ENCODE results near the gene ABLIM2. TPM values are rescaled to one million over a fixed set of nuclear protein-coding genes. Genes with fewer than 3 reads are reported as not detected.

The ABLIM2 gene
- total RNA-seq, 2 experiments from 2014 or later, result 0.13 TPM; not detected in 1

DNA sequence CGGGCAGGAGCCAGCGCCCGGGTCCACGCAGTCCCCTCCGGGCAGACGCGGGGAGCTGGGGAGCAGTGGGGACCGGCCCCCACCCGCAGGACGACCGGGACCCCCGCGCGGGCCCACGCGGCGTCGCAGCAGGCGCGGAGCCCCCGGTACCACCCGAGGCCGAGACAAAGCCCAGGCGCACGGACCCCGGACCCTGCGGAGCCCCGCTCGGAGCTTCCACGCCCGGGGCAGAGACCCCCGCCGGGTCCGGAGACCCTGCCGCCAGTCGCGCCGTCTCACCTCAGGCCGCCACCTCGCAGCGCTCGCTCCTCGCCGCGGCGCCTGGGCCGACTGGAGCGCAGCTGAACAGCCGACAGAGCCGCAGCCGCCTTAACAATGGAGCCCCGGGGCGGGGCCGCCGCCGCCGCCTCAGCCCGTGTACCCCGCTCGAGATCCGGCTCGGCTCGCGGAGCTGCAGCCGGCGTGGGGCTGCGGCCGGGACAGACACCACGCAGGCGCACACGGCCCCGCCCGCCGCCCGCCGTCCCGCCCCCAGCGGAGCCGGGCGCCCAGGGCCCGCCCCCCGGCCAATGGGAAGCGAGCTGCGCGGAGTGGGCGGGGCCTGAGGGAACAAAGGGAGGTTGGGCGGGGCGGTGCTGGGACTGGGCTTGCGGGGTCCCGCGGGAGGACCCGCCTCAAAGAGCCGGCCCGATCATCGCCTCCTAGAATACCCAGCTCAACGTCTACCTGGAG, 219.1 kb downstream of the ABLIM2 start, which contains the start of gene AFAP1:
Gene AFAP1 (minus strand): TSS at position 485 of the 732 bp plus-strand sequence. CDS start 67,783 bp downstream, outside the sequence.
- CTCF ChIA-PET, result interaction anchor here (0.7 to 1.2 kb wide), 2 partner anchors 63 to 135 kb away, joined by 3 to 5 read pairs; no protein-coding TSS in a partner anchor
- Mint-ChIP-seq H3K4me1 (peaks cover 13% of the 10 kb centered on the region), H3K27me3 (peaks cover 16% of the 10 kb centered on the region), H3K4me3 (peak within 1 kb of the TSS; percentile 55), H3K27ac (no peak within 1 kb of the TSS), H3K36me3 (ENCODE audit: low read depth) (no peaks in the 10 kb centered on the region), H3K9me3 (no peaks in the 10 kb centered on the region)
- peak; percentile 90 for DNase-seq
- POLR2A ChIA-PET, result interaction anchor here (0.7 to 3.3 kb wide), 12 partner anchors 8 to 112 kb away, joined by 3 to 16 read pairs (median 4); no protein-coding TSS in a partner anchor

DNA sequence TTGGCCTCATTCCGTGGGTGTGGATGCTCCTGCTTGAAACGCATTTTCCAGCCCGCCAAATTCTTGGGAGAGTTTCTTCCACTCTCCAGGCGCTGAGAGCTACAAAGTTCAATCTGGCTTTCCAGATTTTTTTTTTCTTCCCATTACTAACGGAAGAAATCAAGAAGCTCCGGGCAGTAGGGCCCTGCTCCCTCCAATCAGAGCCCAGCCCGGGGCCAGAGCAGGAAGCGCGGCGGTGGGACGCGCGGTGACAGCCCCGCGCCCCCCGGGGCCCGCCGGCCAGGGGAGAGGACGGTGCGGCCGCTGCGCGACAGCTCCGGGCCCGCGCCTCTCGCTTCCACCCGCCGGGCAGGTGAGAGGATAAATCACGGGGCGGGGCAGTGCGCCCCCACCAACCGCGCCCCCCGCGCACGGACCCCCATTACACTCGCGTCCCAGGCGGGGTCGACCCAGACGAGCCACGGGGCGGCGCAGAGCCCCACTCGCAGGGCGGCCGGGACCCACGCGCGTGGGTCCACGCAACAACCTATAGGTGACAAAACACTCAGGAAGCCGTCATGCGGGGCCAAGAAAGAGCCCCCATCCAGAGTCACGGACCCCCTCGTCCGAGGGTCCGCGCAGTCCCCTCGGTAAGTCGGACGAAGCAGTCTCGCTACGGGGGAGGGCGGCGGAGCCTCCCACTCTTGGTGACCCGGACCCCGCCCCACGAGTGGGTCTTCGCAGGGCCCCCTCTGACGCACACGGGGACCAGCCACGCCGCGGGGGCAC, 219.8 kb downstream of the ABLIM2 start:
- no peak for DNase-seq
- Mint-ChIP-seq H3K36me3 (ENCODE audit: low read depth) (no peaks in the 10 kb centered on the region), H3K9me3 (no peaks in the 10 kb centered on the region)

DNA sequence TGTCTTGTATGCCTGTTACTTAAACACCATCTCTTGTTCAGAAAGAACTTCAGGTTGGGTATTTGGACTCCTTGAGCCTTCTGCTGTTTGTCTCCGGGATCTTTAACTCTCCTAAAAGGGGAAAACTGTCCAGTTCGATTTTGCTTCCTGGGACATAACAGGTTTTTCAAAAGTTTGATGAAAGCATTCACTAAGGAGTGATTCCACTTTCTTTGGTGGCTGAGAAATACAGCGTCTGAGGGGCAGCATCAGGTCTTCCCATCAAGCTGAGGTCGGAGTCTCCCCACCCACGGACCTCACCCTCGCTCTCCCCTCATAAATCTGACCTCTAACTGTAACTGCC, 220.4 kb downstream of the ABLIM2 start:
- Mint-ChIP-seq H3K4me3 (peak overlapping the region; percentile 73), H3K4me1 (peaks cover 13% of the 10 kb centered on the region), H3K27ac (peak overlapping the region; percentile 26), H3K9me3 (no peaks in the 10 kb centered on the region), H3K36me3 (ENCODE audit: low read depth) (no peaks in the 10 kb centered on the region), H3K27me3 (peaks cover 16% of the 10 kb centered on the region)
- ChIA-PET POLR2A (interaction anchor here (0.7 to 3.3 kb wide), 7 partner anchors 14 to 134 kb away, joined by 3 to 16 read pairs (median 5); no protein-coding TSS in a partner anchor), CTCF (interaction anchor here (0.7 to 1.1 kb wide), 4 partner anchors 10 to 134 kb away, joined by 3 to 4 read pairs (median 3); no protein-coding TSS in a partner anchor)
- no peak for DNase-seq

More for the DNA sequence above, 219.8 kb downstream of the ABLIM2 start:
- Mint-ChIP-seq H3K4me1 (peaks cover 13% of the 10 kb centered on the region), H3K4me3 (peak overlapping the region; percentile 73), H3K27me3 (peaks cover 16% of the 10 kb centered on the region), H3K27ac (peak overlapping the region; percentile 26)
- POLR2A ChIA-PET, result interaction anchor here (0.7 to 3.3 kb wide), 14 partner anchors 9 to 134 kb away, joined by 3 to 16 read pairs (median 4); no protein-coding TSS in a partner anchor
- CTCF ChIA-PET, result interaction anchor here (0.7 to 1.1 kb wide), 3 partner anchors 9 to 135 kb away, joined by 3 to 4 read pairs (median 3); no protein-coding TSS in a partner anchor

DNA sequence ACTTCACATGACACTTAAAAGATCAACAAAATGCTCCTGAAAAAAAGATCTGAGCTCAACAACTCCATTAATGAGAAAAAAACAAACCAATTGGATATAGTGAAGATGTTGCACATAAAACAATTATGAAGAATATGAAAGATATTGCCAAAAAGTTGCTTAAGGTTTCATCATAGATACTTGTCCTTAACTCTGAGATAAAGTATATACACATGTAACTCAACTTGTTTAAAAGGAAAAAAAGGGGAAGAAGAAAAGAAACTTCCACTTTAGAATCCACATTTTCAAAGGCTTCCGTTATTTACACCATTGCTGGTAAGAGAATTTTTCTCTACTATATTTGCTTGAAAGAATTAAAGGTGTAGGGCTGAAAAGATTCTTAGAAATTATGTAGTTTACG, 221.6 kb downstream of the ABLIM2 start:
- Mint-ChIP-seq H3K4me1 (peaks cover 13% of the 10 kb centered on the region), H3K36me3 (ENCODE audit: low read depth) (no peaks in the 10 kb centered on the region), H3K27ac (no peak overlapping the region), H3K27me3 (peaks cover 16% of the 10 kb centered on the region), H3K4me3 (no peak overlapping the region), H3K9me3 (no peaks in the 10 kb centered on the region)
- no peak for DNase-seq
- ChIA-PET CTCF (interaction anchor here (1.3 to 1.9 kb wide), 3 partner anchors 10 to 72 kb away, joined by 3 to 10 read pairs (median 3); no protein-coding TSS in a partner anchor), POLR2A (no interaction called here)

DNA sequence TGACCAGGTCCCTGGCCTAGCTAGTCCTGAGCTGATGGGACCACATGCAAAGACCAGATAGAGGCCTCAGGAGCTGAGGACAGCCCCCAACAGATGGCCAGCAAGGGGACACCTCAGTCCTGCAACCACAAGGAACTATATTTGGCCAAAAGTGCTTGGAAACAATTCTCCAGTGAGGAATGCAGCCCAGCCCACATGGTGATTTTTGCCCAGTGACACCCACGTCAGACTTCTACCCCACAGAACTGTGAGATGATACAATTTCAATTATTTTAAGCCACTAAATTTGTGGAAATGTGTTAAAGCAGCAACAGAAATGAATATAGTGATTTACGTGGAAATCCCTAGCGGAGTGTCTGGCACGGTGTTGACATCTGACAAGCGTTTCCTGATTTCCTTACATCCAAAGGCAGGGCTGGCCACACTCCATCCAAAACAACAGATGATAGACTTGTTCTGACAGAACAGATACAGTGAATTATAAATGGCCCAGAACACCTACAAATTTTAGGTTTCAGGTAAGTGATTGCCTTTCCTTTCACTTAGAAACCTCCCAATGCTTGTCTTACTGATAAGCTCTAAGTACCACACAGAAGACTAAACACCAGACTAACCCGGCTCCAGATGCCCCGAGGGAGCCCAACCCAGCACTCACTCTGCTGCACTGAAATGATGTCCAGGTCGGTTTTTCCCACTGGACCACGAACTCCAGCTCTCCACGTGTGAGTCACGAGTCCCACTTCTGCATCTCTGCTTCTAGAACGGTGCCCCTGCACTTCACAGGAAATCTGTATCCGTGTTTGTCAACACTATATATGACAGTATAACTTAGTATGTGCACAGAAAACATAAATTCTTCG, 224.7 kb downstream of the ABLIM2 start:
- no peak for DNase-seq
- no peak overlapping the region for H3K4me3 Mint-ChIP-seq
- H3K9me3 Mint-ChIP-seq, result no peaks in the 10 kb centered on the region
- H3K27ac Mint-ChIP-seq, result no peak overlapping the region
- H3K27me3 Mint-ChIP-seq, result peaks cover 16% of the 10 kb centered on the region
- no peaks in the 10 kb centered on the region for H3K36me3 Mint-ChIP-seq (ENCODE audit: low read depth)
- CTCF ChIA-PET, result no interaction called here
- H3K4me1 Mint-ChIP-seq, result peaks cover 13% of the 10 kb centered on the region
- POLR2A ChIA-PET, result no interaction called here

DNA sequence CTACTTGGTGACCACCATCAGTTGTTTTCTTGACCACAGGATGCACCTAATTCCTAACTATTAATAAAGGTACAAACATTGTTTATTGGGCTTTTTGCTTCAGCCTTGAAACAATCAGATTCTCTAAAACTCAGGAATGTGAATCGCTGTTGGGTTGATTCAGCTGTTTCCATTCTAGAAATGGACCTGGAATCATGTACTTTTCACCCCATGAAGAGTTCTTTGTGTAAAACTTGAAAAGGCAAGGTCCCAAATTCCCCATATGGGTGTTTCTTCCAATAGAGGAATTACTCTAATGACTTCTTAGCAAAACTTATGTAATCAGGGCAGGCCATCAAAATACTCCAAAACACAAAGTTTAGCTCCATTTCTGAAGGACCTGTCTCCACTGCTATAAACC, 226.3 kb downstream of the ABLIM2 start:
- no peak for DNase-seq
- H3K27ac Mint-ChIP-seq, result no peak overlapping the region
- POLR2A ChIA-PET, result no interaction called here
- no peaks in the 10 kb centered on the region for H3K36me3 Mint-ChIP-seq (ENCODE audit: low read depth)
- no peaks in the 10 kb centered on the region for H3K9me3 Mint-ChIP-seq
- peaks cover 6% of the 10 kb centered on the region for H3K27me3 Mint-ChIP-seq
- CTCF ChIA-PET, result no interaction called here
- no peak overlapping the region for H3K4me3 Mint-ChIP-seq
- H3K4me1 Mint-ChIP-seq, result peaks cover 2% of the 10 kb centered on the region

DNA sequence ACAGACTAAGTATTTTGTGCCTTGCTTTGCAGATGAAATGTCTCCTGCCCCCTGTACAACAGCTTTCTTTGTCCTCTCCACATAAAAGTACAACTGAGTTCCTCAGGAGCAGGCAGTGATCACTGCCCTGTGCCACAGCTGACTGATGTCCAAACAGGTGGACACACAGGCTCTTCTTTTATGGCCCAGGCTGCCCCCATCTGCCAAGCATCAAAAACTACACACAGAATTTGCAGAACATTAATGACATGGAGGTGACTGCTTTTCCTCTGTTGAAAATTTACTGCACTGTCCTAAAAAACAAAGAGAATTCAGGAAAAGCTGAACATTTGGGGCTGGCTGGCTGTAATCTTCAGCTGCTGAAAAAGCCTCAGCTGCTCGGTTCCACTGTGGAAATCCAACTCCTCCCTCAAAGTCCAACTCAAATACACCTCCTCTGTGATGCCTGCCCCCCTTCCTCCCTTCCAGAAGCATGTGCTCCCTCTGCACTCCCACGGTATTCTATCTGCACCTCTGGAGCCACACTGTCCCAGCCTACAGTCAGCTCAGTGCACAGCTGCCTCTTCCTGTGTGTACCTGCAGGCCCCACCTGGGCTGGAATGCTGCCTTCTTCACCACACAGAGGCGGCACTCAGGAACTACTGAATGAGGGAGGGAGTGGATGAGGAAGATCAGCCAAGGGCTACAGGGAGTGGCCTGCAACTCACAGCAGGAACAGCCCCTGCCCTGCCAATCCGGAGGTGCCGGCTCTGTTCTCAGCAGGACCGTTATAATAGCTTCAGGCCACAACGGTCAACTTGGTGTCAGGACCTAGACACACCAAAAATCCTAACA, 229.3 kb downstream of the ABLIM2 start:
- Mint-ChIP-seq H3K4me3 (no peak overlapping the region), H3K4me1 (peaks cover 2% of the 10 kb centered on the region), H3K9me3 (no peaks in the 10 kb centered on the region), H3K36me3 (ENCODE audit: low read depth) (no peaks in the 10 kb centered on the region), H3K27me3 (no peaks in the 10 kb centered on the region), H3K27ac (no peak overlapping the region)
- no peak for DNase-seq
- ChIA-PET POLR2A (interaction anchor here (2.0 kb wide), 1 partner anchor 10 kb away, joined by 6 read pairs; the partner anchor contains the start of gene AFAP1), CTCF (no interaction called here)

DNA sequence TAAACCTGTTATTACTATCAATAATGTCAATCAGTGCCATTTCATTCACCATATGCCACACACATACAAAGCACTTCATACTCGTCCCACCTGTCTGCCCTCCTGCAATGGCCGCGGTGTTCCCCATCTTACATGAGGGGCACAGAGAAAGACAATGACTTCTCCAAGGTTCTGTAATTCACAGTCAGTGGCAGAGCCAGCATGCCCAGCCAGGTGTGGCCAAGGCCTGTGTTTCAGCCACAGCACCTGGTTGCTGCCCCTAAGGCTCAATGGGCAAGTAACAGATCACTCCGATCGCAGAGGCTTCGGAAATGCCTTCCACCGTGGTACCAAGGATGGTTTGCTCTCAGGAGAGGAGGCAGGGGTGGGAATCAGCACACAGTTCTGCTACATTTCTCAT, 229.9 kb downstream of the ABLIM2 start:
- Mint-ChIP-seq H3K36me3 (ENCODE audit: low read depth) (no peaks in the 10 kb centered on the region), H3K9me3 (no peaks in the 10 kb centered on the region), H3K27ac (no peak overlapping the region), H3K4me1 (peaks cover 2% of the 10 kb centered on the region), H3K4me3 (no peak overlapping the region), H3K27me3 (no peaks in the 10 kb centered on the region)
- POLR2A ChIA-PET, result no interaction called here
- no peak for DNase-seq
- CTCF ChIA-PET, result no interaction called here

DNA sequence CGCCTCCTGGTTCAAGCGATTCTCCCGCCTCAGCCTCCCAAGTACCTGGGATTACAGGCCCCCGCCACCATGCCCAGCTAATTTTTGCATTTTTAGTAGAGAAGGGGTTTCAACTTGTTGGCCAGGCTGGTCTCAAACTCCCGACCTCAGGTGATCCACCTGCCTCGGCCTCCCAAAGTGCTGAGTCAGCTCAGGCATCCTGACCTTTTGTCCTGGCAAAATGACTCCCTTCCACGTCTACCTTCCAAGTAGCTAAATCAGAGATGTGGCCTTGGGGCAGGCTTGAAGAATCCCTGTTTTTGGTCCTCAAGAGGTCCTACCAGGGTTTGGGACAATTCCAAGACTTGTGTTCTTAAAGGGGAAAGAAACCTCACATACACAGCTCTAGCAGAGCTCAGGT, 231.8 kb downstream of the ABLIM2 start:
- Mint-ChIP-seq H3K27ac (no peak overlapping the region), H3K27me3 (no peaks in the 10 kb centered on the region), H3K4me1 (peaks cover 2% of the 10 kb centered on the region), H3K9me3 (no peaks in the 10 kb centered on the region), H3K4me3 (no peak overlapping the region), H3K36me3 (ENCODE audit: low read depth) (no peaks in the 10 kb centered on the region)
- POLR2A ChIA-PET, result interaction anchor here (0.9 kb wide), 1 partner anchor 72 kb away, joined by 3 read pairs; no protein-coding TSS in a partner anchor
- CTCF ChIA-PET, result no interaction called here
- no peak for DNase-seq

DNA sequence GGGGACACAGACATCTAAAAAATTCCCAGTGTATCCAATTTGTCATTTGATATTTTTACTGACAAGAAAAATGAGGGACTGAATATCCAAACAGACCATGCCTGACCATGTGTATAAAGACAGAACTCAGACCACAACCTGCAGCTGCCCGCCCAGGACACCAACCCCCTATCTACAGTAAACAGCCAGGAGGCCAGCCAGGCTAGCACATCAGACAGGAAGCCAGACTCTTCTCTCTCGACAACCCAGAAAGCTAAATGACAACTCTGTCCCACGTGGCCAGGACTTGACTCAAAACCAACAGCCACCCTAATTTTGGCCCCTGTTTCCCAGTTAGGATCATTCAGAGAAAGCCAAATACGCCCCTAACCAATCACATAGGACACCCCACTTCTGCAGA, 234.0 kb downstream of the ABLIM2 start:
- ChIA-PET CTCF (no interaction called here), POLR2A (no interaction called here)
- Mint-ChIP-seq H3K27ac (no peak overlapping the region), H3K27me3 (no peaks in the 10 kb centered on the region), H3K9me3 (no peaks in the 10 kb centered on the region), H3K4me3 (no peak overlapping the region), H3K36me3 (ENCODE audit: low read depth) (no peaks in the 10 kb centered on the region), H3K4me1 (peaks cover 2% of the 10 kb centered on the region)
- no peak for DNase-seq

DNA sequence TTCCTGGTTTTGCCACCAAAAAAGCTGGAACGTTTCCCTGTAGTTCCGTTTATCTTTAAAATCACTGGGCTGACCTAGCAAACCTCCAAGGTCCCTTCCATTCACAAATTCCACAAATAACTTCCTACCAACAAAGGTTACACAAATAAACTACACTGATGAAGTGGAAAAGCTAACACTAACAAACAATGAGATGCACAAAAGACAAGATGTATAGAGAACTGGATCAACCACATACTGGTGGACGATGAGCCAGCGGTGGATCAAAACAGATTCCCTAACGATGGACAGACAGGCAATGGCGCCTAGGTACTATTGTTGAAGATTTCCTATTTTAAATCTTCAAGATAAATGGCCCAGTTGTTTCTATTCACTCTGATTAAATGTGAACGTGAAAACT, 234.4 kb downstream of the ABLIM2 start:
- POLR2A ChIA-PET, result no interaction called here

DNA sequence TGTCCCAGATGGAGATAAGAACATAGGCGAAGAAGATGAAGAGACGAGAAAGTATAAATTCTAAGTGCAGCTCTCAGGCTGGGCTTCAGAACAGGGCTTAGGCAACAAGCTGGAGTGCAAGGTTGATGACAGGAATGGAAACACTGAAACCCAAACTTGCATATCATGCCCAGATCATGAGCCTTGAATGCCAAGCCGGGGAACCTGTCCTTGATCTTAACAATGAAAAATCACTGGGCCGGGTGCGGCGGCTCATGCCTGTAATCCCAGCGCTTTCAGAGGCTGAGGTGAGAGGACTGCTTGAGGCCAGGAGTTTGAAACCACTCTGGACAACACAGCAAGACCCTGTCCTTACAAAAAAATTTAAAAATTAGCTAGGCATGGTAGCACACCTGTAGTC, 236.1 kb downstream of the ABLIM2 start:
- no peak overlapping the region for H3K4me3 Mint-ChIP-seq
- peaks cover 2% of the 10 kb centered on the region for H3K4me1 Mint-ChIP-seq
- no peak for DNase-seq
- H3K9me3 Mint-ChIP-seq, result no peaks in the 10 kb centered on the region
- no peaks in the 10 kb centered on the region for H3K36me3 Mint-ChIP-seq (ENCODE audit: low read depth)
- no peak overlapping the region for H3K27ac Mint-ChIP-seq
- CTCF ChIA-PET, result interaction anchor here (0.9 kb wide), 1 partner anchor 14 kb away, joined by 3 read pairs; no protein-coding TSS in a partner anchor
- H3K27me3 Mint-ChIP-seq, result no peaks in the 10 kb centered on the region
- POLR2A ChIA-PET, result no interaction called here

More for the DNA sequence above, 234.4 kb downstream of the ABLIM2 start:
- no peaks in the 10 kb centered on the region for H3K27me3 Mint-ChIP-seq
- H3K9me3 Mint-ChIP-seq, result no peaks in the 10 kb centered on the region
- no peak overlapping the region for H3K4me3 Mint-ChIP-seq
- CTCF ChIA-PET, result no interaction called here
- no peak overlapping the region for H3K27ac Mint-ChIP-seq
- DNase-seq, result no peak
- H3K4me1 Mint-ChIP-seq, result peaks cover 2% of the 10 kb centered on the region
- H3K36me3 Mint-ChIP-seq (ENCODE audit: low read depth), result no peaks in the 10 kb centered on the region

Measured in activated CD4-positive, alpha-beta memory T cell treated with anti-CD3 and anti-CD28 coated beads, Interleukin-2, amount 10 ng/mL, durations not matched to agents 7 days and 5 days (primary cell).